NCI-H1694 treated with DMSO at 0.1 percent for 48 hours (cell line): Measurements from ENCODE around the gene CWF19L2.
A peak's percentile ranks its signal among the peaks of the same experiment; 100 is the strongest.
"Not testable (repeated sequence)": the region's sequence is repeated elsewhere in the genome, so short reads cannot be mapped to it uniquely, and the experiment has no call there.

Experiments used
- DNase-seq: peaks from one replicate; lab custom pipeline; 2025; lab: John Stamatoyannopoulos, UW

CWF19L2 gene

DNA sequence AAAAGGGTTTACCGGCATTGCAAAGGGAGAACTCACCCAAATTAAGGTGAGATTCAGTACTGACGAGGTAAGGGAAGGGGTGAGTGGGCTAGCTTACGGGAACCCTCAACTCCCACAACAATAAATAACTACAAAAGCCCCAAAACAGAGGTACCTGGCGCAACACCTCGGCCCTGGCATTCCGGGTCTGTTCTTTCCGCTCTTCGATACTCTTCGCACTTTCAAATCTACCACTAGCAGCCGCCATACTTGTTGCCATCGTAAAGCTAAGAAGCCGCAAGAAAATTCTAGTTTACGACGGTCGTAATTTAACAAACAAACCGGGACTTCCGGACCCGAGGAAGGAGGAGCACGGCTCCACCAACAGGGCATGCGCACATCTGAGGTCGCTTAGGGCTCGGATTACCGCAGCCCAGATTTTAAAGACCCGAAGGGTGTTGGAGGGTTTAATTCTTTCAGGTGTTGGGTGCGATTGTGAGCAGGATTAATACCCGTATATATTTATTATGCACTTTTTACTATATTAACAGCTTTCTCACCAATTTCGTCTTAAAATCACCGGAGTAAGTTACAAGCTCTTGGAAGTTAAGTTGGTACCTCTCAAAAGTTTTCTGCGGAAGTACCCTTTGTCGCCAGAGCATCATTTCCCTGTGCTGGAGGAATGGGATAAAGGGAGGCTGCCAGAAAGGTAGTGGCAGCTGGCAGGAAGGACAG is at the start of gene CWF19L2:
CWF19L2 (minus strand) TSS at position 268 of the 714 bp plus-strand sequence; CDS start at position 259, 9 bp downstream.
- DNase-seq, result peak; percentile 75

DNA sequence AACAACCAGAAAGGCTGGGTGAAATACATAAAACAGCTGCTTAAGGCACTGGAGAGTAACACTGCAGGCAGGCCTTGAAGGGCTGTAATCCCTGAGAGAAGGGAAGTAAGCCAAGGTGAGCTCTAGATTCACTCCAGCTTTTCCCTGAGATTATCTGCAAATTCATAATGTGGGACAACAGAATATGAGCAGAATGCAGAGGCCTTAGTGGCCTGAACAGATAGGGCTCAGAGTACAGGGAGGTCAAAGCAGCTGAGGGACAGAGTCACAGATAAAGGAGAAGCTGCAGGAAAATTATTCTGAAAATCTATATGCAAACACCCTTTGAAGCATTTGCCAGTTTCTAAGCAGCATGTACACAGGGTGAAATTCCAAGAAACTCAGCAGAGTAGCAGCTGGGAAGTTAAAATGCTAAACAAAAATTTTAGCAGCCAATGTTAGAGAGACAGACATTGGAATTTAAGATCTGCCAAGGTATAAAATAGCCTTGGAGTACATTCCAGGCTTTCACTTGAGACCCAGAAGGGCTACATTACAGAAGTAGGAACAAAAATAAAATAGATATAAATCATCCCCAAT is 48.1 kb upstream of the CWF19L2 start:
- DNase-seq, result no peak

DNA sequence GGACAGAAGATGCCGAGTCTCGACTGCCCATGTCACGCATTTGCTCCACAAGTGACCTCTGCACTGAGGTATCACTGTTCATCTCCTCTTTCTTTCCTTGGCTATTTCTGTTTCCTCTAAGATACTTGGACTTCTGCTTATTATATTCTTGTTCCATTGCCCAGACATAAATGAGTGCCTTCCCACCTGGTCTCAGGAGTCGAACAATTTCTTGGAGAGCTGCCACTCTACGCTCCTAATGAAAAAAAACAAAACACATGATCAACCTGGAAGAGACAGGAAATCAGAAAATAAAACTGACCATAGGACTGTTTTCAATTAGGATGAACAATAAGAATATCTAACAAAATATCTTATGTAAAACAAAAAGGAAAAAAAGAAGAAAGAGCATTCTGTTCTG is 47.4 kb upstream of the CWF19L2 start:
- DNase-seq, result no peak

DNA sequence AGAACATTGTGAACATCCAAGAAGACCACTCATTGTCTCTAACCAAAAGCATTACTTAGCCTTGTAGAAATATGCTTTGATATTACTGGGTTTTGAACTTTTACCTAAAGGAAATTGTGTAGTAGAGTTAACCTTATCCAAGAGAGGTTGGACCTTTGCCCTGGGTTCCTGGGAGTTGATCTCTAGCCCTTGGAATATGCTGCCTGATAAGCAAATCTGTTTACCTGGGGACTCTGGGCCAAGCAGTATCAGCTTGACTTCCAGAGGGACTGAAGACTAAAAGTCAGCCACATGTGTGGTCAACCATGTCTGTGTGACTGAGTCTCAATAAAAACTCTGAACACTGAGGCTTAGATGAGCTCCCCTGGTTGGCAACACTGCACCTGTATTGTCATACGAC is 44.1 kb upstream of the CWF19L2 start:
- DNase-seq, result no peak

- not testable (repeated sequence) for DNase-seq
These were observed 39.7 kb upstream of the CWF19L2 start for GRCh38 chr11:107497371-107497770.

DNA sequence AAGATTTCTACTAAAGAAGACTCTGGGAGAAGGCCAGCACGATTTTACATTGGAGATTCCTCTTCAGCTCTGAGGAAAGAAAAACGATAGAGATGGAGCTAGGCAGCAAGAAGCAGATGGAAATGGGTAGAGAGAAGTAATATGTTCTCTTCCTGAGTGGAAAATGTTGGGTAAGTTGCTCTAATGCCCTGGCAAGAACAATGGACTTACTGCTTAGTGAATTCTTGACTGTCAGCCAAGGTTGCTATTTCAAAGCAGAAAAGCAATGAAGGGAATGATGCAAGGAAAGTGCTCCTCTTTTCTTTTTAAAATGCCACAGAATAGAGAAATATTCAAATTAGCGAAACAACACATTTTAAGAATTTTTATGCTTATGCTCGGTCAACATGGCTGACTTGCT is 38.4 kb upstream of the CWF19L2 start:
- no peak for DNase-seq

GRCh38 chr11:107494055-107494454 is 36.4 kb upstream of the CWF19L2 start:
- no peak for DNase-seq

DNA sequence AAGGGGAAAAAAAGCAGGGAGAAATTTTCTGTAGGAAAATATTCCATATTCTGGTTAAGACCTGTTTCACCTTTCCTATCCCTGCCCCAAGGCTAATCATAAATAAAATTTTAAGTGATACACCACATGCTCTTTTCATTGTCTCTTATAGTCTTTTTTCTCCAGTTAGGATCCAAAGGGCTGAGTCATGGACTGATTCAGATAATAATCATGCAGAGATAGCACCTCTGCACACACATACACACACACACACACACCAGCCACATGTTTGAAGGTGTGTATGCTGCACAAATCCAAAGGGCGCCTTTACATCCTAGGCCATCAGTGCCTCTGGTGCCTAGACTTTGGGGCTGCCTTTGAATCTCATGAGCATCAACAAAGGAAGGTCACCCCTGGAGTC is 35.5 kb upstream of the CWF19L2 start:
- DNase-seq, result no peak

- DNase-seq, result no peak
These were observed 33.2 kb upstream of the CWF19L2 start for GRCh38 chr11:107490836-107491235.

DNA sequence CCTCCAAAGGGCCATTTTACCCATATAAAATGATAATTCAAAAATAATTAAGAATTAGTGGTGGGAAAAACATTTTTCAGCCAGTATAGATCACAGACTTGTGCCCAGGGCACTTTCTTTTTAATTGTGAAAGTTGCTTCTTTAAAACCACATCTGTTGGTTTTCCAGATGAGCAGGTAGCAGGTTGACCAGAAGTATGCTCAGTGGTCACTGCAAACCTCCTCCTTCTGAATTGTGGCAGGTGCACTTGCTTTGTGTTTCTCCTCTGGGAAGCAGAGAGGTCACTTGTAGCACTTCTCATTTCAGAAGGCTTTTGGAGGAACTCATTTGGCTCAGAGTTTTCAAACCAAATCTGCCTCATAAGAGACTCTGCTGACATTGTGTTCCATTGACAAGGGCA is 24.6 kb upstream of the CWF19L2 start:
- no peak for DNase-seq

DNA sequence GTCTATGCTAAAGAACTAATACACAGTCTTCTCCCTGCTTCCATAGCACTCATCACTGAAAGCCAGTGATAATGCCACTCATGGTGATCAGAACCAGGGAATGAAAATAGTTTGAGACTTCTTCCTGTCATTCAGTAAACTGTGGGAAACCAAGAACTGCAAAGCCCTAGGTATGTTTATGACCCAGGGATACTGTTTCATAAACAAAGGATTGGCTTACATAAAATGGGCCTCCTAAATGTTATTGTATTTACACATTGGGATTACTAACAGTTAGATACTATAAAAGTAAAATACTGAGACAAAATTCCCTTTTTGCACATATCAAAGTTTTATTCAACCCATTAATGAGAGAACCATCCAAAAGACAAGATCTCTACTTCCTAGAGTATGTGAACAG is 21.3 kb upstream of the CWF19L2 start:
- no peak for DNase-seq

DNA sequence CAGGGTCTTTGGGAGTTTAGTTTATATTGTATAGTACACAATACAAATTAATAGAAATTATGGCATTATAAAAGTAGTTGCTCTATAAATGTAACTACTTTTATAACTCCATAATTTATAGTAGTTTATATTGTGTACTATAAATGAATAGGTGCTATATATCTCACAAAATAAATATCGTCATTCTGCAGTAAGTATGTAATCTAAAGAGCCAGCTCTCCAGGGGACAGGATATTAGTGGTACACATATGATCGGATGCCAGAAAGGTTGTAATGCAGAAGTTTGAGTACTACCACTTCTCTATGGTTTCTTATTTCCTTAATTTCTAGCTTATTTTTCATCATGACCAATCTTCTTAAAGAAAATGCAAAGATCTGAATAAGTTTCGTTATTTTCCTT is 20.2 kb upstream of the CWF19L2 start:
- no peak for DNase-seq

GRCh38 chr11:107473792-107474191 is 16.2 kb upstream of the CWF19L2 start:
- no peak for DNase-seq

DNA sequence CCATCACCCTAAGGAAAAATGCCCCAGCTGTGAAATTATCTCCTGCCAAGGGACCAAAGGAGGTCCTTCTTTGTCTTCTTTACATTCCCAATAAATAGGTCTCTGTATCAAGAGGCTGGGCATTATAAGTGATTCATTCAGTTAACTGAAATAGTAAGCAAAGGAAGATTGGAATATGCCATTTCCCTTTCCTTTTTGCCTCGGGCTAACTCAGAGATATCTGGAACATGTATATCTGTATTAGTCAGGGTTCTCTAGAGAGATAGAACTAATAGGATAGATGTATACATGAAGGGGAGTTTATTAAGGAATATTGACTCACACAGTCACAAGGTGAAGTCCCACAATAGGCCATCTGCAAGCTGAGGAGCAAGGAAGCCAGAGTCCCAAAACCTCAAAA is 15.3 kb upstream of the CWF19L2 start:
- DNase-seq, result no peak

DNA sequence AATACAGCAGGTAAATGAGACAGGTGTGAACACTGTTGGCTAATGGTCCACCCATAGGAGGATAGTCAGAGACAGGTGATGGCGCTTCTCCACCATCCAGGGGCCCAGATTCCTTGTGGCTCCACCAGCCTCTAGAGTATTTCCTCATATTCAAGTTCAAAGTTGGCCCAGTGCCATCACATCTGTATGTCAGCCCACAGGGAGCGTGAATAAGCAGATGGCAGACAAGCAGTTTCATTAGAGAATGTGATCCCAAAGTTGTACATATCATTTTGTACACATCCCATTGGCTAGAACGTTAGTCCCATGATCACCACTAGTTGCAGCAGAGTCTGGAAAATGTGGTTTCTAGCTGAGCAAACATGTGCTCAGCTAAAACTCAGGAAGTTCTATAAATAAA is 11.0 kb upstream of the CWF19L2 start:
- DNase-seq, result no peak

DNA sequence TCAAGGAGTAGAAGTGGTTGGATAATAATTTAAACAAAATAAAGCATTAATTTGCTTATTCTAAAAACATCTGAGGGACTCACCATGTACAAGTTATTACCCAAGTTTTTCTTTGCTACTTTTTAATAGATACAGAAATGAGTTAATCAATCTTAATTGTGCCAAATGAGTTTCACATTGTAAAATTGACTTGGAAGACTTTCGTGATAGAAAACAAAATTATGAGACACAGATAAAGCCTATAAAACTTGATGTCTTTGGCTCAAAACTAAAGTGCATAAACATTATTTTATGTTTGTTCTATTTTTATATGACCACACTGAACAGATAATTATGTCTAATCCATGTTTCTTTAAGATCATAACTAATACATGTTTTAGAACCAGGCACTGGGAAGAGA is 10.1 kb upstream of the CWF19L2 start:
- DNase-seq, result no peak

DNA sequence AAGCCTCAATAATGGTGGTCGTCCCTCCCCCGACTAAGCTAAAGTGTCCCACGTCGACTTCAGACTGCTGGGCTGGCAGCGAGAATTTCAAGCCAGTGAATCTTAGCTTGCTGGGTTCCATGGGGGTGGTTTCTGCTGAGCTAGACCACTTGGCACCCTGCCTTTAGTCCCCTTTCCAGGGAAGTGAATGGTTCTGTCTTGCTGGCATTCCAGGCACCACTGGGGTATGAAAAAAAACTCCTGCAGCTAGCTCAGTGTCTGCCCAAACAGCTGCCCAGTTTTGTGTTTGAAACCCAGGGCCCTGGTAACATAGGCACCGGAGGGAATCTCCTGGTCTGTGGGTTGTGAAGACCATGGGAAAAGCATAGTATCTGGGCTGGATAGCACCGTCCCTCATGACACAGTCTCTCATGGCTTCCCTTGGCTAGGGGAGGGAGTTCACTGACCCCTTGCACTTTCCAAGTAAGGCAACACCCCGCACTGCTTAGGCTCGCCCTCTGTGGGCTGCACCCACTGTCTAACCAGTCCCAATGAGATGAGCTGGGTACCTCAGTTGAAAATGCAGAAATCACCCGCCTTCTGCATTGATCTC is 8.7 kb upstream of the CWF19L2 start:
- not testable (repeated sequence) for DNase-seq

GRCh38 chr11:107457205-107457557 is 444 bp downstream of the CWF19L2 start:
- DNase-seq, result no peak

DNA sequence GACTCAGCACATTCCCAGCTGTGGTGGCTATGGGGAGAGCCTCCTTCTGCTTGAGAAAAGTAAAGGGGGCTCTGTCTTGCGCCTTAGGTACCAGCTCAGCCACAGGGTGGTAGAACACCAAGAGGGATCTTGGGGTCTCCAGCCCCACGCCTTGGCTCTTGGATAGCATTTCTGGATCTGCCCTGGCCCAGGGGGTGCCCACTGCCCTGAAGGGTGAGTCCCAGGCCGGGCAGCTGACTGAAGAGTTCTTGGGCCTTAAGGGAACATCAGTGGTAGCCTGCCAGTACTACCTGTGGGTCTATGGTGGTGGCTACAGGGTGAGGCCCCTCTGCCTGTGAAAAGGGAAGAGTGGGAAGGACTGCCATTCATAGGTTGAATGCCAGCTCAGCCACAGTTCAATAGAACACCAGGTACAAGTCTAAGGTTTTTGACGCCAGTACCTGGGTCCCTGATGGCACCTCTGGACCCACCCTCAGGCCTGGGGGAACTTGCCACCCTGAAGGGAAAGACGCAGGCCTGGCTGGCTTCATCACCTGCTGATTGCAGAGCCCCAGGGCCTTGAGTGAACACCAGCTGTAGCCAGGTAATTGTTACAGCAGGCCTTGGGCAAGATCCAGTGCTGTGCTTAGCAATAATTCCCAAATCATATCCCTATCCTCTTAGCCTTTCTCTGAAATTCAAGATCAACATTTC is 3.9 kb downstream of the CWF19L2 start:
- no peak for DNase-seq

DNA sequence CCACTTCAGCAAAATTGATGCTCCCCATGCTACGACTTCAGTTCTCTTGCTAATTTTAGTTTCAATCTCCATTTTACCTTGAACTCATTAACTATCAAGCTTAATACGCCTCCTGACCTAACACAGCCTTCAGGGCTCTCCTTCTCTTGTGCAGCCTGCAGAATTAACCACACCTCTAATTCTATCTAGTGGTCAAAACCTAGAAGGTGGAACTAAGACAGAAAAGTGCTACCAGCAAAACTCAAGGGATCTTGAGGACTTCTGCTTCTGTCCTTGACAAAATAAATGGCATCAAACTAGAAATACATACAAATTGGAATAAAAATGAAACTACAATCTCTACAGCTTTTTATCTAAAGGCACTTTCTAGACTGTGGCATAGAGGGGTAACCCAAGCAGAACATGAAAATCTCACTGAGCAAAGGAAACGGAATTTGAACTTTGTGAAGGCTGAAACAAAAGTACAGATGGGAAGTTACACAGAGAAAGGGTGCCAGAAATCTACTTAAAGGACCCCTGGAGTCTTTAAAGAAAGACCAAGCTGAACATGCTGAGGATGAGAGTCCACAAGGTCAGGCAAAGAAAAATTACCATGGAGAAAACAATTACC is 10.7 kb downstream of the CWF19L2 start:
- DNase-seq, result no peak

- DNase-seq, result no peak
These were observed 14.9 kb downstream of the CWF19L2 start for GRCh38 chr11:107442715-107443215.

GRCh38 chr11:107439586-107440167 is 17.9 kb downstream of the CWF19L2 start:
- DNase-seq, result no peak
